GM12878 (cell line): ENCODE results near the gene GRAMD1A. TPM values are rescaled to one million over a fixed set of nuclear protein-coding genes. Genes with fewer than 3 reads are reported as not detected.
A peak's percentile ranks its signal among the peaks of the same experiment; 100 is the strongest.

Experiments
- ATF7 ChIP-seq: fragments of 450-650 bp; IDR thresholded peaks from 2 replicates; pipeline ENCODE4 v1.6.1; 2016; ENCODE audit warnings: low read depth, mild to moderate bottlenecking
- CBX5 ChIP-seq: sonication (generic); IDR thresholded peaks from 2 replicates; pipeline ENCODE4 v1.6.1; 2016; ENCODE audit warnings: low read depth, moderate library complexity, mild to moderate bottlenecking, inconsistent platforms
- ELK1 ChIP-seq: IDR thresholded peaks from 2 replicates; pipeline ENCODE4 v1.6.1; 2012; ENCODE audit warnings: low read depth, low read length, improper control_type of control experiment
- IRF3 ChIP-seq: fragments of 450-650 bp; IDR thresholded peaks from 2 replicates; pipeline ENCODE4 v1.6.1; 2014; ENCODE audit warnings: mild to moderate bottlenecking
- IRF4 ChIP-seq: IDR thresholded peaks from 2 replicates; pipeline ENCODE4 v1.6.1; 2011; ENCODE audit warnings: low read depth, low read length
- MXI1 ChIP-seq: fragments of 150-350 bp; IDR thresholded peaks from 2 replicates; pipeline ENCODE4 v1.6.1; 2011; ENCODE audit warnings: low read depth, mild to moderate bottlenecking, inconsistent platforms, low read length, improper control_type of control experiment
- NFXL1 ChIP-seq: fragments of 450-650 bp; IDR thresholded peaks from 2 replicates; pipeline ENCODE4 v1.6.1; 2017; ENCODE audit warnings: antibody characterized with exemption, mild to moderate bottlenecking, borderline replicate concordance
- NR2F1 ChIP-seq: fragments of 450-650 bp; conservative IDR thresholded peaks from 2 replicates; pipeline ENCODE4 v1.6.1; 2017; ENCODE audit warnings: mild to moderate bottlenecking
- PAX8 ChIP-seq: fragments of 450-650 bp; IDR thresholded peaks from 2 replicates; pipeline ENCODE4 v1.6.1; 2017; ENCODE audit warnings: mild to moderate bottlenecking, moderate library complexity
- POLR2AphosphoS2 ChIP-seq: IDR thresholded peaks from 2 replicates; pipeline ENCODE4 v1.6.1; 2011; ENCODE audit warnings: low read depth, mild to moderate bottlenecking, low read length, improper control_type of control experiment, moderate library complexity
- POLR2AphosphoS5 ChIP-seq: IDR thresholded peaks from 2 replicates; pipeline ENCODE4 v1.6.1; 2011; ENCODE audit warnings: mild to moderate bottlenecking, low read length, inconsistent platforms
- RAD51 ChIP-seq: fragments of 450-650 bp; IDR thresholded peaks from 2 replicates; pipeline ENCODE4 v1.6.1; 2016; ENCODE audit warnings: moderate library complexity, mild to moderate bottlenecking, inconsistent platforms
- RUNX3 ChIP-seq: IDR thresholded peaks from 2 replicates; pipeline ENCODE4 v1.6.1; 2012; ENCODE audit warnings: low read length, inconsistent platforms
- SUPT20H ChIP-seq: IDR thresholded peaks from 2 replicates; pipeline ENCODE4 v1.6.1; 2011; ENCODE audit warnings: low read depth, mild to moderate bottlenecking, low read length, moderate library complexity, borderline replicate concordance; ENCODE audit not compliant: control insufficient read depth
- TAF1 ChIP-seq: IDR thresholded peaks from 2 replicates; pipeline ENCODE4 v1.6.1; 2011; ENCODE audit warnings: mild to moderate bottlenecking, low read depth, low read length, borderline replicate concordance
- polyA plus RNA-seq, 11 experiments: library from polyadenylated mRNA; depleted of rRNA in 4 of 11; unstranded in 6 of 11; stranded (reverse) in 5 of 11; fragments of >200 nt; fragmentation: Nextera tagmentation in 4 of 11; fragmentation: Illumina TruSeq in 1 of 11; extraction: Ambion mirVana in 4 of 11; extraction: Trizol in 1 of 11; gene quantifications; 1 replicate in 1 of 11; 2 replicates in 10 of 11; pipeline versions ENCODE4 v1.2.1 to v1.2.3, GENCODE V29; 2011 to 2016; ENCODE audit warnings: inconsistent platforms in 2 of 11, missing spikeins in 2 of 11, low read depth in 1 of 11
- total RNA-seq, 4 experiments: library from RNA; depleted of rRNA in 3 of 4; stranded (reverse); fragments of >200 nt in 3 of 4; fragmentation: Illumina TruSeq in 1 of 4; extraction: Trizol in 1 of 4; gene quantifications; 2 replicates each; pipeline versions ENCODE4 v1.2.1 to v1.2.3, GENCODE V29; 2013 to 2021
- TF ChIP-seq, protein P1 (sequence below): fragments of 450-650 bp; IDR thresholded peaks from 2 replicates; pipeline ENCODE4 v1.6.1; 2017; ENCODE audit warnings: mild to moderate bottlenecking, low read depth, inconsistent platforms; ENCODE audit not compliant: poor library complexity, severe bottlenecking

The GRAMD1A gene
- total and polyA plus RNA-seq, 10 of the 15 experiments (the other 5 are each of a cell fraction or from before 2014, with no cell fraction given) = 0.79 to 73.6 (median 35.3) TPM

- TF ChIP-seq ELK1 = no peak
- no peak for TF ChIP-seq PAX8
- TF ChIP-seq NR2F1 = peak; percentile 82; the same call in 1 of the 2 replicates
- TF ChIP-seq POLR2AphosphoS2 = peak; percentile 19; the same call in 1 of the 2 replicates
- no peak for TF ChIP-seq NFXL1
- TF ChIP-seq CBX5 = no peak
- TF ChIP-seq IRF4 = no peak
- TF ChIP-seq ATF7 = peak; percentile 23; the same call in 1 of the 2 replicates
- peak; percentile 77; the same call in 1 of the 2 replicates for TF ChIP-seq RAD51
- TF ChIP-seq POLR2AphosphoS5 = peak; percentile 88
- TF ChIP-seq, protein P1, sequence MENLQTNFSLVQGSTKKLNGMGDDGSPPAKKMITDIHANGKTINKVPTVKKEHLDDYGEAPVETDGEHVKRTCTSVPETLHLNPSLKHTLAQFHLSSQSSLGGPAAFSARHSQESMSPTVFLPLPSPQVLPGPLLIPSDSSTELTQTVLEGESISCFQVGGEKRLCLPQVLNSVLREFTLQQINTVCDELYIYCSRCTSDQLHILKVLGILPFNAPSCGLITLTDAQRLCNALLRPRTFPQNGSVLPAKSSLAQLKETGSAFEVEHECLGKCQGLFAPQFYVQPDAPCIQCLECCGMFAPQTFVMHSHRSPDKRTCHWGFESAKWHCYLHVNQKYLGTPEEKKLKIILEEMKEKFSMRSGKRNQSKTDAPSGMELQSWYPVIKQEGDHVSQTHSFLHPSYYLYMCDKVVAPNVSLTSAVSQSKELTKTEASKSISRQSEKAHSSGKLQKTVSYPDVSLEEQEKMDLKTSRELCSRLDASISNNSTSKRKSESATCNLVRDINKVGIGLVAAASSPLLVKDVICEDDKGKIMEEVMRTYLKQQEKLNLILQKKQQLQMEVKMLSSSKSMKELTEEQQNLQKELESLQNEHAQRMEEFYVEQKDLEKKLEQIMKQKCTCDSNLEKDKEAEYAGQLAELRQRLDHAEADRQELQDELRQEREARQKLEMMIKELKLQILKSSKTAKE = no peak
- peak; percentile 77 for TF ChIP-seq TAF1
- peak; percentile 18 for TF ChIP-seq RUNX3
- no peak for TF ChIP-seq IRF3
- no peak for TF ChIP-seq SUPT20H
- TF ChIP-seq MXI1 = 0 out of 2 replicates have a peak, but pooled peaks have one; percentile 12
Observed at GRCh38 chr19:34999498-35000337, at the start of gene GRAMD1A (continued).
